HepG2 (cell line): ENCODE measurements around the gene GINM1. TPM values are rescaled to one million over a fixed set of nuclear protein-coding genes. Genes with fewer than 3 reads are reported as not detected.

ENCODE experiments used
- AKAP8 ChIP-seq: sonication (generic); formaldehyde crosslinking; IDR thresholded peaks from 2 replicates; pipeline ENCODE4 v1.5.1; 2020; ENCODE audit warnings: mild to moderate bottlenecking, missing genetic modification reagents
- CBX5 ChIP-seq: sonication (generic); formaldehyde crosslinking; IDR thresholded peaks from 2 replicates; pipeline ENCODE4 v1.4.0; 2020; ENCODE audit warnings: missing genetic modification reagents, borderline replicate concordance
- CHD4 ChIP-seq: fragments of 200-600 bp; sonication (generic); IDR thresholded peaks from 2 replicates; pipeline ENCODE4 v1.7.0; 2017; ENCODE audit warnings: mild to moderate bottlenecking, low read length, borderline replicate concordance
- FOXJ3 ChIP-seq: sonication (generic); formaldehyde crosslinking; IDR thresholded peaks from 2 replicates; pipeline ENCODE4 v1.4.0; 2020; ENCODE audit warnings: missing genetic modification reagents, mild to moderate bottlenecking, borderline replicate concordance
- GATAD1 ChIP-seq: IDR thresholded peaks from 2 replicates; pipeline ENCODE4 v1.6.1; 2016; ENCODE audit warnings: missing genetic modification reagents, missing compliant biosample characterization
- HOXA7 ChIP-seq: sonication (generic); formaldehyde crosslinking; IDR thresholded peaks from 2 replicates; pipeline ENCODE4 v1.8.1; 2022; ENCODE audit warnings: mild to moderate bottlenecking, missing genetic modification reagents, moderate library complexity
- LCORL ChIP-seq, 2 experiments: fragments of 450-650 bp in 1 of 2; sonication (generic) in 1 of 2; formaldehyde crosslinking in 1 of 2; IDR thresholded peaks; 2 replicates each; pipeline versions ENCODE4 v1.5.0 to v1.6.1; 2017 to 2020; ENCODE audit warnings: antibody characterized with exemption in 1 of 2, missing genetic modification reagents in 1 of 2
- MTA1 ChIP-seq: sonication (generic); formaldehyde crosslinking; IDR thresholded peaks from 2 replicates; pipeline ENCODE4 v1.4.0; 2020; ENCODE audit warnings: missing genetic modification reagents, mild to moderate bottlenecking, borderline replicate concordance
- MXI1 ChIP-seq: IDR thresholded peaks from 3 replicates; pipeline ENCODE4 v1.6.1; 2012; ENCODE audit warnings: low read depth, low read length, inconsistent platforms, borderline replicate concordance
- RAD21 ChIP-seq: fragments of 450-650 bp; formaldehyde crosslinking; IDR thresholded peaks from 2 replicates; pipeline ENCODE4 v1.5.0; 2020; ENCODE audit warnings: mild to moderate bottlenecking
- RARA ChIP-seq: IDR thresholded peaks from 2 replicates; pipeline ENCODE4 v1.6.1; 2016; ENCODE audit warnings: missing genetic modification reagents, missing compliant biosample characterization
- SALL1 ChIP-seq: sonication (generic); formaldehyde crosslinking; IDR thresholded peaks from 2 replicates; pipeline ENCODE4 v1.8.0; 2022; ENCODE audit warnings: mild to moderate bottlenecking, missing genetic modification reagents
- SALL2 ChIP-seq: sonication (generic); formaldehyde crosslinking; IDR thresholded peaks from 2 replicates; pipeline ENCODE4 v1.8.1; 2023; ENCODE audit warnings: mild to moderate bottlenecking, missing genetic modification reagents, inconsistent platforms
- SPEN ChIP-seq: sonication (generic); formaldehyde crosslinking; IDR thresholded peaks from 2 replicates; pipeline ENCODE4 v1.5.1; 2020; ENCODE audit warnings: low read depth, mild to moderate bottlenecking, missing genetic modification reagents
- TBP ChIP-seq: sonication (generic); formaldehyde crosslinking; IDR thresholded peaks from 2 replicates; pipeline ENCODE4 v1.5.0; 2020; ENCODE audit warnings: missing genetic modification reagents
- ZBTB8A ChIP-seq: sonication (generic); formaldehyde crosslinking; IDR thresholded peaks from 2 replicates; pipeline ENCODE4 v1.4.0; 2020; ENCODE audit warnings: mild to moderate bottlenecking, low read depth, missing genetic modification reagents, borderline replicate concordance
- ZFP1 ChIP-seq: IDR thresholded peaks from 2 replicates; pipeline ENCODE4 v1.6.1; 2016
- ZNF274 ChIP-seq: sonication (generic); formaldehyde crosslinking; IDR thresholded peaks from 2 replicates; pipeline ENCODE4 v1.5.1; 2020; ENCODE audit warnings: mild to moderate bottlenecking, missing genetic modification reagents
- ZNF292 ChIP-seq: sonication (generic); formaldehyde crosslinking; IDR thresholded peaks from 2 replicates; pipeline ENCODE4 v1.8.1; 2022; ENCODE audit warnings: mild to moderate bottlenecking, low read depth, missing genetic modification reagents, borderline replicate concordance
- ZNF460 ChIP-seq: sonication (generic); formaldehyde crosslinking; IDR thresholded peaks from 2 replicates; pipeline ENCODE4 v1.5.1; 2020; ENCODE audit warnings: missing genetic modification reagents, mild to moderate bottlenecking, borderline replicate concordance
- ZNF629 ChIP-seq: sonication (generic); formaldehyde crosslinking; conservative IDR thresholded peaks from 2 replicates; pipeline ENCODE4 v1.5.0; 2020; ENCODE audit warnings: missing genetic modification reagents
- ZSCAN22 ChIP-seq: sonication (generic); formaldehyde crosslinking; IDR thresholded peaks from 2 replicates; pipeline ENCODE4 v1.4.0; 2020; ENCODE audit warnings: mild to moderate bottlenecking, missing genetic modification reagents
- polyA plus RNA-seq, 8 experiments: library from polyadenylated mRNA; depleted of rRNA in 3 of 8; stranded (reverse) in 7 of 8; unstranded in 1 of 8; fragments of >200 nt; fragmentation: Illumina TruSeq in 4 of 8; extraction: Trizol in 4 of 8; gene quantifications; 2 replicates each; pipeline versions ENCODE4 v1.2.1 to v1.2.3, GENCODE V29; 2011 to 2016; ENCODE audit warnings: low read depth in 4 of 8, missing spikeins in 1 of 8, mixed read lengths in 1 of 8; ENCODE audit not compliant: insufficient read depth in 1 of 8
- total RNA-seq, 5 experiments: library from RNA; depleted of rRNA; stranded (reverse); fragments of >200 nt; fragmentation: Illumina TruSeq; extraction: Trizol; gene quantifications; 2 replicates each; pipeline ENCODE4 v1.2.3, GENCODE V29; 2016; ENCODE audit warnings: low read depth in 1 of 5
- TF ChIP-seq, protein P1 (sequence below): sonication (generic); formaldehyde crosslinking; IDR thresholded peaks from 2 replicates; pipeline ENCODE4 v1.5.0; 2020; ENCODE audit warnings: mild to moderate bottlenecking, missing genetic modification reagents
- TF ChIP-seq, protein P2 (sequence below): IDR thresholded peaks from 2 replicates; pipeline ENCODE4 v1.6.1; 2016; ENCODE audit warnings: low read depth, borderline replicate concordance
- TF ChIP-seq, protein P3 (sequence below): sonication (generic); formaldehyde crosslinking; IDR thresholded peaks from 2 replicates; pipeline ENCODE4 v1.4.0; 2020; ENCODE audit warnings: missing genetic modification reagents, borderline replicate concordance

GINM1 gene
- total and polyA plus RNA-seq, 2 of the 13 experiments (the other 11 are each of a cell fraction or from before 2014, with no cell fraction given): 19.4 to 27.5 TPM

DNA sequence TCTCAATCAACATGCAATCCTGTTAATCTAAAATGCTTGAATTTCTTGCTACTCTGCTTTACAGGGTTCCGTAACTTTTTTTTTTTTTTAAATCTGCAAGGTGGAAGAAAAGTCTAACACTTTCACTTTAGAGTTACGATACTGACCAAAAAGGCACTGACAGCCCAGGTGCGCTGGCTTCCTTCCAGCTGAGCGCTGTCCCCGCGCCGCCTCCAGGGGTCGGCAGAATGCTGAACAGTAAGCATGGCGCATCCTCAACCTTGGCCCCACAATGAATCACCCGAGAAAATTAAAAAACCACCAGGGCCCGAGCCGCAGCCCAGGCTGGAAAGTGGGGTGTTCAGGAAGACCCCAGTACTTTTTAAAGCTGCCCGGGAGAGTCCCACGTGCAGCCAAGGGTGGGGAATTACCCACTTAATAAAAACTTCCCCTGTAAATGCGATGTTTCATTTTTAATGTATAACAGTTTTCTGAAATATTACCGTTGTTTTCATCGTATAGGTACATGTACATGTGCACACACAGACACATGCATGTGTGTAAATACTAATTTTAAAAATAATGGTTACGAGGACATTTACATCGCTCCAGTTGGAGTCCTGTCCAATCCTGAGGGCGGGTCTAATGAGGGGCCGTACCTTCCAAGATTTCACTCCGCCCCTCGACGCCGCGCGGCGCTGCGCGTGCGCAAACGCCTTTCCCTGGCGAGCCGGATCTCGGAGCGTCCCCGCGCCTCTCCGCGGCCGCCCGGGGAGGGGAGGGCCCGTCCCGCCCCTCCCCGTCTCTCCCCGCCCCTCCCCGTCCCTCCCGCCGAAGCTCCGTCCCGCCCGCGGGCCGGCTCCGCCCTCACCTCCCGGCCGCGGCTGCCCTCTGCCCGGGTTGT lies at the start of gene GINM1 (continued):
- TF ChIP-seq, protein P1, sequence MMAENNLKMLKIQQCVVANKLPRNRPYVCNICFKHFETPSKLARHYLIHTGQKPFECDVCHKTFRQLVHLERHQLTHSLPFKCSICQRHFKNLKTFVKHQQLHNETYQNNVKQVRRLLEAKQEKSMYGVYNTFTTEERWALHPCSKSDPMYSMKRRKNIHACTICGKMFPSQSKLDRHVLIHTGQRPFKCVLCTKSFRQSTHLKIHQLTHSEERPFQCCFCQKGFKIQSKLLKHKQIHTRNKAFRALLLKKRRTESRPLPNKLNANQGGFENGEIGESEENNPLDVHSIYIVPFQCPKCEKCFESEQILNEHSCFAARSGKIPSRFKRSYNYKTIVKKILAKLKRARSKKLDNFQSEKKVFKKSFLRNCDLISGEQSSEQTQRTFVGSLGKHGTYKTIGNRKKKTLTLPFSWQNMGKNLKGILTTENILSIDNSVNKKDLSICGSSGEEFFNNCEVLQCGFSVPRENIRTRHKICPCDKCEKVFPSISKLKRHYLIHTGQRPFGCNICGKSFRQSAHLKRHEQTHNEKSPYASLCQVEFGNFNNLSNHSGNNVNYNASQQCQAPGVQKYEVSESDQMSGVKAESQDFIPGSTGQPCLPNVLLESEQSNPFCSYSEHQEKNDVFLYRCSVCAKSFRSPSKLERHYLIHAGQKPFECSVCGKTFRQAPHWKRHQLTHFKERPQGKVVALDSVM (CRISPR knock-in tag): no peak
- TF ChIP-seq ZNF274 (CRISPR knock-in tag) (peak; percentile 31; the same call in 1 of the 2 replicates), SALL1 (peak; percentile 33; the same call in 1 of the 2 replicates), ZSCAN22 (CRISPR knock-in tag) (no peak), ZNF460 (CRISPR knock-in tag) (no peak), ZBTB8A (CRISPR knock-in tag) (no peak), CHD4 (no peak; the same call in 1 of the 2 replicates), AKAP8 (no peak; the same call in 1 of the 2 replicates), TBP (CRISPR knock-in tag) (0 out of 2 replicates have a peak, but pooled peaks have one; percentile 32), SALL2 (CRISPR knock-in tag) (0 out of 2 replicates have a peak, but pooled peaks have one; percentile 38), FOXJ3 (CRISPR knock-in tag) (peak; percentile 58; the same call in 1 of the 2 replicates), MXI1 (peak; percentile 82; the same call in 1 of the 3 replicates), ZNF292 (CRISPR knock-in tag) (0 out of 2 replicates have a peak, but pooled peaks have one; percentile 46), HOXA7 (CRISPR knock-in tag) (no peak), GATAD1 (CRISPR knock-in tag) (no peak; the same call in 1 of the 2 replicates), SPEN (no peak; the same call in 1 of the 2 replicates), MTA1 (CRISPR knock-in tag) (0 out of 2 replicates have a peak, but pooled peaks have one; percentile 52), ZFP1 (CRISPR knock-in tag) (no peak), ZNF629 (no peak), RAD21 (CRISPR knock-in tag) (peak; percentile 70), RARA (0 out of 2 replicates have a peak, but pooled peaks have one; percentile 23), LCORL (IDR thresholded peaks at IDR 0.05) (no peak), LCORL (CRISPR knock-in tag; IDR thresholded peaks at IDR 0.05) (0 out of 2 replicates have a peak, but pooled peaks have one; percentile 42), CBX5 (CRISPR knock-in tag) (0 out of 2 replicates have a peak, but pooled peaks have one; percentile 41)
- TF ChIP-seq, protein P2, sequence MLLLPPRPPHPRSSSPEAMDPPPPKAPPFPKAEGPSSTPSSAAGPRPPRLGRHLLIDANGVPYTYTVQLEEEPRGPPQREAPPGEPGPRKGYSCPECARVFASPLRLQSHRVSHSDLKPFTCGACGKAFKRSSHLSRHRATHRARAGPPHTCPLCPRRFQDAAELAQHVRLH (CRISPR knock-in tag): peak; percentile 62; the same call in 1 of the 2 replicates
- TF ChIP-seq, protein P3, sequence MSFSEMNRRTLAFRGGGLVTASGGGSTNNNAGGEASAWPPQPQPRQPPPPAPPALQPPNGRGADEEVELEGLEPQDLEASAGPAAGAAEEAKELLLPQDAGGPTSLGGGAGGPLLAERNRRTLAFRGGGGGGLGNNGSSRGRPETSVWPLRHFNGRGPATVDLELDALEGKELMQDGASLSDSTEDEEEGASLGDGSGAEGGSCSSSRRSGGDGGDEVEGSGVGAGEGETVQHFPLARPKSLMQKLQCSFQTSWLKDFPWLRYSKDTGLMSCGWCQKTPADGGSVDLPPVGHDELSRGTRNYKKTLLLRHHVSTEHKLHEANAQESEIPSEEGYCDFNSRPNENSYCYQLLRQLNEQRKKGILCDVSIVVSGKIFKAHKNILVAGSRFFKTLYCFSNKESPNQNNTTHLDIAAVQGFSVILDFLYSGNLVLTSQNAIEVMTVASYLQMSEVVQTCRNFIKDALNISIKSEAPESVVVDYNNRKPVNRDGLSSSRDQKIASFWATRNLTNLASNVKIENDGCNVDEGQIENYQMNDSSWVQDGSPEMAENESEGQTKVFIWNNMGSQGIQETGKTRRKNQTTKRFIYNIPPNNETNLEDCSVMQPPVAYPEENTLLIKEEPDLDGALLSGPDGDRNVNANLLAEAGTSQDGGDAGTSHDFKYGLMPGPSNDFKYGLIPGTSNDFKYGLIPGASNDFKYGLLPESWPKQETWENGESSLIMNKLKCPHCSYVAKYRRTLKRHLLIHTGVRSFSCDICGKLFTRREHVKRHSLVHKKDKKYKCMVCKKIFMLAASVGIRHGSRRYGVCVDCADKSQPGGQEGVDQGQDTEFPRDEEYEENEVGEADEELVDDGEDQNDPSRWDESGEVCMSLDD (CRISPR knock-in tag): peak; percentile 63; the same call in 1 of the 2 replicates
